Neural cell (in vitro differentiated cells): ENCODE results near the gene TPRKB.

ENCODE experiments used
- MXI1 ChIP-seq: fragments of 450-650 bp; conservative IDR thresholded peaks from 2 replicates; pipeline ENCODE4 v1.6.1; 2014; ENCODE audit warnings: antibody characterized with exemption, mild to moderate bottlenecking; ENCODE audit not compliant: poor library complexity, severe bottlenecking
- POLR2AphosphoS5 ChIP-seq: IDR thresholded peaks from 2 replicates; pipeline ENCODE4 v1.6.1; 2012
- RAD21 ChIP-seq: fragments of 450-650 bp; conservative IDR thresholded peaks from 2 replicates; pipeline ENCODE4 v1.6.1; 2014; ENCODE audit warnings: antibody characterized with exemption, mild to moderate bottlenecking, moderate library complexity
- TF ChIP-seq, protein P1 (sequence below): fragments of 450-650 bp; IDR thresholded peaks from 2 replicates; pipeline ENCODE4 v1.5.1; 2014; ENCODE audit warnings: antibody characterized with exemption, mild to moderate bottlenecking, moderate library complexity; ENCODE audit not compliant: poor library complexity, severe bottlenecking
- TF ChIP-seq, protein P2 (sequence below): IDR thresholded peaks from 2 replicates; pipeline ENCODE4 v1.6.1; 2012; ENCODE audit warnings: borderline replicate concordance

DNA sequence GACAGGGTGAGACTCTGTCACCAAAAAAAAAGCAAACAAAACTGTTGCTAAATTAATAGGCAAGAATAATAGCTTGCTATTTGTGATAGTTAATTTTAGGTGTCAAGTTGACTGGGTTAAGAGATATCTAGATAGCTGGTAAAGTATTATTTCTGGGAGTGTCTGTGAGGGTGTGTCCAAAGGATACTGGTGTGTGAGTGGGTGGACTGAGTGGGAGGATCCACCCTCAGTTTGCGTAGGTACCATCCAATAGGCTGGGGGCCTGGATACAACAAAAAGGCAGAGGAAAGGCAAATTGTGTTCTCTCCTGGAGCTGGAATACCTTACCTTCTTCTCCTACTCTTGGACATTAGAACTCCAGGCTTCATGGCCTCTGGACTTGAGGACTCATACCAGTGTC lies 27.8 kb upstream of the TPRKB start:
- TF ChIP-seq POLR2AphosphoS5 (no peak), MXI1 (no peak), RAD21 (no peak)
- TF ChIP-seq, protein P1, sequence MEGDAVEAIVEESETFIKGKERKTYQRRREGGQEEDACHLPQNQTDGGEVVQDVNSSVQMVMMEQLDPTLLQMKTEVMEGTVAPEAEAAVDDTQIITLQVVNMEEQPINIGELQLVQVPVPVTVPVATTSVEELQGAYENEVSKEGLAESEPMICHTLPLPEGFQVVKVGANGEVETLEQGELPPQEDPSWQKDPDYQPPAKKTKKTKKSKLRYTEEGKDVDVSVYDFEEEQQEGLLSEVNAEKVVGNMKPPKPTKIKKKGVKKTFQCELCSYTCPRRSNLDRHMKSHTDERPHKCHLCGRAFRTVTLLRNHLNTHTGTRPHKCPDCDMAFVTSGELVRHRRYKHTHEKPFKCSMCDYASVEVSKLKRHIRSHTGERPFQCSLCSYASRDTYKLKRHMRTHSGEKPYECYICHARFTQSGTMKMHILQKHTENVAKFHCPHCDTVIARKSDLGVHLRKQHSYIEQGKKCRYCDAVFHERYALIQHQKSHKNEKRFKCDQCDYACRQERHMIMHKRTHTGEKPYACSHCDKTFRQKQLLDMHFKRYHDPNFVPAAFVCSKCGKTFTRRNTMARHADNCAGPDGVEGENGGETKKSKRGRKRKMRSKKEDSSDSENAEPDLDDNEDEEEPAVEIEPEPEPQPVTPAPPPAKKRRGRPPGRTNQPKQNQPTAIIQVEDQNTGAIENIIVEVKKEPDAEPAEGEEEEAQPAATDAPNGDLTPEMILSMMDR = no peak
- TF ChIP-seq, protein P2, sequence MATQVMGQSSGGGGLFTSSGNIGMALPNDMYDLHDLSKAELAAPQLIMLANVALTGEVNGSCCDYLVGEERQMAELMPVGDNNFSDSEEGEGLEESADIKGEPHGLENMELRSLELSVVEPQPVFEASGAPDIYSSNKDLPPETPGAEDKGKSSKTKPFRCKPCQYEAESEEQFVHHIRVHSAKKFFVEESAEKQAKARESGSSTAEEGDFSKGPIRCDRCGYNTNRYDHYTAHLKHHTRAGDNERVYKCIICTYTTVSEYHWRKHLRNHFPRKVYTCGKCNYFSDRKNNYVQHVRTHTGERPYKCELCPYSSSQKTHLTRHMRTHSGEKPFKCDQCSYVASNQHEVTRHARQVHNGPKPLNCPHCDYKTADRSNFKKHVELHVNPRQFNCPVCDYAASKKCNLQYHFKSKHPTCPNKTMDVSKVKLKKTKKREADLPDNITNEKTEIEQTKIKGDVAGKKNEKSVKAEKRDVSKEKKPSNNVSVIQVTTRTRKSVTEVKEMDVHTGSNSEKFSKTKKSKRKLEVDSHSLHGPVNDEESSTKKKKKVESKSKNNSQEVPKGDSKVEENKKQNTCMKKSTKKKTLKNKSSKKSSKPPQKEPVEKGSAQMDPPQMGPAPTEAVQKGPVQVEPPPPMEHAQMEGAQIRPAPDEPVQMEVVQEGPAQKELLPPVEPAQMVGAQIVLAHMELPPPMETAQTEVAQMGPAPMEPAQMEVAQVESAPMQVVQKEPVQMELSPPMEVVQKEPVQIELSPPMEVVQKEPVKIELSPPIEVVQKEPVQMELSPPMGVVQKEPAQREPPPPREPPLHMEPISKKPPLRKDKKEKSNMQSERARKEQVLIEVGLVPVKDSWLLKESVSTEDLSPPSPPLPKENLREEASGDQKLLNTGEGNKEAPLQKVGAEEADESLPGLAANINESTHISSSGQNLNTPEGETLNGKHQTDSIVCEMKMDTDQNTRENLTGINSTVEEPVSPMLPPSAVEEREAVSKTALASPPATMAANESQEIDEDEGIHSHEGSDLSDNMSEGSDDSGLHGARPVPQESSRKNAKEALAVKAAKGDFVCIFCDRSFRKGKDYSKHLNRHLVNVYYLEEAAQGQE = no peak
